DMS 273 treated with DMSO at 0.1 percent for 48 hours (cell line): ENCODE results near the gene LILRB2.
"Not testable (repeated sequence)": the region's sequence is repeated elsewhere in the genome, so short reads cannot be mapped to it uniquely, and the experiment has no call there.

Experiments
- DNase-seq: peaks from one replicate; lab custom pipeline; 2025; lab: John Stamatoyannopoulos, UW

Gene LILRB2

DNA sequence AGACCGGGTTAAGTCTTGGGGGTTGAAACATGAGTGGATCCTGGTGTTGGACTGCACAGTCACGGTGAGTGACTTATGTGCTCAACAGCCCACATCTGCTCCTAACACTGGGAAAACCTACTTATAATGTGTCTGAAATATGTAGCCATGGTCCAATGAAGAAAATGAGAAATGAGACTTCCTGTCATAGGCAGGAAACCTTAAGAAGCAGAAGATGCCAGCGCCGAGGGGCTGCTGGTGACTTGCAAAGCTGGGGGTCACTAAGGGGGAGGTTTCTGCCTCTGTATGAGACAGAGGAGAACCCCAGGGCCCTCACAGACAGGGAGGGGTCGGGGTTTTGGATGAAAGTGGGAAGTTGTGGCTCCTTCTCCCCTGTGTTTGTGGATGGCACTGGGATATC is 8.7 kb downstream of the LILRB2 start:
- DNase-seq = not testable (repeated sequence)

DNA sequence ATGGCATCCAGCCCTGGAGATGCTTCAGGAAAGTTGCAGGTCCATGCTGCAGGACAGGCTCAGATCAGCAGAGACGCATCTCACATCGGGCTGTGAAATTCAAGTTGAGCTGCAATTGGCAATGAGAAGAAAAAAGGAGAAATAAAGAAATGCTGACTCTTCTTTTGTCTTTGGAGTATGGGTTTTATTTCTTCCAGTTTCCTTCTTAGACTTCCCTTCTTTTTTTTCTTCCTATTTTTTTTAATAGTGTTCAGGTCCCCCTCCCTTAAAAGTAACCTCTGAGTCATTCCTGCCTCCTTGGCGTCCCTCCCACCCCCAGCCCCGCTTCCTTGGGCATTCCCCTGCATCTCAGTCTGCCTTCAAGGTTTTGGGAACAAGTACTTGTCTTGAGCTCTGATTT is 9.3 kb downstream of the LILRB2 start:
- not testable (repeated sequence) for DNase-seq

DNA sequence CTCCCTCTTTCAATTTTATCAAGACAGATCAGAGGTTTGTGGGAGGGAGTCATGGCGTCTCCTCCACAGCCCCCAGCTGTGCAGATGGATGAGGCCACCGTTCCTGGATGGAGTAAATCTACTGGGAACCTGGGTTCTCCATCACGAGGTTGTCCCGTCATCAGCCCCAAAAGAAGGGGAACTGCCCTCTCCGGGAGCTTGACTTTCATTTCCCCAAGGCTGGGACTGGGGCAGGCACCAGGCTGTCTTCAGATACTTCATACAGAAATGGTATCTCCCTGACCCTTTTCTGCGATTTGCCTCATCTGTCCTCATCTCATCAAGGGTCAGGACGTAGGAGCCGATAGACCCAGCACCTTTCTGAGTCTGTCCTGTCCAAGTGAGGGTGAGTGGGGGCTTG is 9.8 kb downstream of the LILRB2 start:
- DNase-seq = no peak

DNA sequence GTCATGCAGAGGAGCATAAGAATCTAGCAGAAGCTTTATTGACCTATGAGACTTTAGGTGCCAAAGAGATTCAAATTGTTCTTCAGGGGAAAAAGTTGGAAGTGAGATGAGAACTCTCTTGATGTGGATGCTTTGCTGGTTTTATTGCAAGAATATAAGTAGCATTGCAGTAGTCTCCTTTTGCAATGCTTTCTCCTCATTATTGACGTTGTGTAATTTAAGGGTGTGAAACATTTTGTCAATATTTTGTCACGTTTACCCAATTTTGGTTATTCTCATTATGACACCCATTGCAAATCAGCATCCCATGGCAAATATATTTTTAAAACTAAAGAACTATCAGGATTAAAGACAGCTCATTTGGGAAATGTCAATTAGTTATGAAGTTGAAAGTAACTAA is 12.0 kb downstream of the LILRB2 start:
- DNase-seq = no peak

DNA sequence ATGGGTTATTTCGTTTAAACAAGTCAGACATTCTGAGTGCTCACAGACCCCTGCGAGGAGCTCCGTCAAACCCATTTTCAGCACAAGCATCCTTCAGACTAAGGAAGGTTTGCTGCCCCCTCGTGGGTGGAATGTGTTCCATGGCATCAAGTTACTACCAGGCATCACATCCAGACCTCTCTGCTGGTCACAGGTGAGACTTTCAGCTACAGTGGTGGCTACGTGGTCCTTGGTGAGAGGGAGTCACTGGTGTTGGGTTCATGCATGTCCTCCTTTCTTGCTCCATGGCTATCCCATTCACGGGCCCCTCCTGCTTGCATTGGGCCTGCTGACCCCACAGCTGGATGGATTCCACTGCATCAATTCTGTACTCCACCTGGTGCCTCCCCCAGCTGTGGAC is 14.8 kb downstream of the LILRB2 start:
- no peak for DNase-seq

DNA sequence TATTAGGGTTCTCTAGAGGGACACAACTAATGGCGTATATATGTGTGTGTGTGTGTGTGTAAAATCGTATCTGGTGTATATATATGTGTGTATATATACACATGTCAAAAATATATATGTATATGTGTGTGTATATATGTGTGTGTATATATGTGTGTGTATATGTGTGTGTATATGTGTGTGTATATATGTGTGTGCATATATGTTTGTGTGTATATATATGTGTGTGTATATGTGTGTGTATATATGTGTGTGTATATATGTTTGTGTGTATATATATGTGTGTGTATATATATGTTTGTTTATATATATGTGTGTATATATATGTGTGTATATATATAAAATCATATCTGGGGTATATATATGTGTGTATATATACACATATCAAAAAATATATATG is 18.4 kb downstream of the LILRB2 start:
- DNase-seq = no peak

DNA sequence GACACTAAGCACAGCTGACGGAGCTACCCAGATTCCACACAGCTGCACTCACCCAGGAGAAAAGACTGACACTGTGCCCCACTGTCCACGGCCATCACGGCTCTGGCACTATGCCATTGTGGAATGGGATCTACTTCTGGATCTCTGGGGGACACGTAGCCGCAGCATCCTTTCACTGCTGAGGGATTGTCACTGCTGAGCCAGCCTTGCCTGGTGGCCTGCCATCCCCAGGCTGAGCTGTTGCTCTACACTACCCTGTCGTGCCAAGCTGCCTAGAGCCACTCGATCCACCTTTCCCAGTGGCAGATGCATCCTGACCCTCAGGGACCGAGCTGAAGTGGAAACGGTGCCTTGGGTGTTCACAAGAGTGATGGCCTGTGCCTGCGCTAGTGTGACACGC is 18.8 kb downstream of the LILRB2 start:
- no peak for DNase-seq

DNA sequence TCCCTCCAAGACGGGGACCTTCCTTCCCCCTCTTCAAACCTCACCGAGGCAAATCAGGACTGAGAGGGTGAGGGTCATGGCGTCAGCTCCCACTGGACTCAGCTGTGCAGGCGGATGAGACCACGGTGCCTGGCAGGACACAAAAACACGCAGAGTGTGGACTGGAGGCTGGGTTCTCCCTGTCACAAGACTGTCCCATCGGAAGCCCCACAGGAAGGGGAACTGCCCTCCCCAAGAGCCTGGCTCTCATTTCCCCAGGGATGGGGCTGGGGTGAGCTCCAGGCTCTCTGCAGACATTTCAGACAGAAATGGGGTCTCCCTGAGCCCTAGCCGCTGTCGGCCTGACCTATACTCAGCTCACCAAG is 23.8 kb downstream of the LILRB2 start, which contains the start of gene LILRB5:
LILRB5 (minus strand) TSS at position 158 of the 365 bp plus-strand sequence; CDS start at position 78, 80 bp downstream.
- DNase-seq = no peak

DNA sequence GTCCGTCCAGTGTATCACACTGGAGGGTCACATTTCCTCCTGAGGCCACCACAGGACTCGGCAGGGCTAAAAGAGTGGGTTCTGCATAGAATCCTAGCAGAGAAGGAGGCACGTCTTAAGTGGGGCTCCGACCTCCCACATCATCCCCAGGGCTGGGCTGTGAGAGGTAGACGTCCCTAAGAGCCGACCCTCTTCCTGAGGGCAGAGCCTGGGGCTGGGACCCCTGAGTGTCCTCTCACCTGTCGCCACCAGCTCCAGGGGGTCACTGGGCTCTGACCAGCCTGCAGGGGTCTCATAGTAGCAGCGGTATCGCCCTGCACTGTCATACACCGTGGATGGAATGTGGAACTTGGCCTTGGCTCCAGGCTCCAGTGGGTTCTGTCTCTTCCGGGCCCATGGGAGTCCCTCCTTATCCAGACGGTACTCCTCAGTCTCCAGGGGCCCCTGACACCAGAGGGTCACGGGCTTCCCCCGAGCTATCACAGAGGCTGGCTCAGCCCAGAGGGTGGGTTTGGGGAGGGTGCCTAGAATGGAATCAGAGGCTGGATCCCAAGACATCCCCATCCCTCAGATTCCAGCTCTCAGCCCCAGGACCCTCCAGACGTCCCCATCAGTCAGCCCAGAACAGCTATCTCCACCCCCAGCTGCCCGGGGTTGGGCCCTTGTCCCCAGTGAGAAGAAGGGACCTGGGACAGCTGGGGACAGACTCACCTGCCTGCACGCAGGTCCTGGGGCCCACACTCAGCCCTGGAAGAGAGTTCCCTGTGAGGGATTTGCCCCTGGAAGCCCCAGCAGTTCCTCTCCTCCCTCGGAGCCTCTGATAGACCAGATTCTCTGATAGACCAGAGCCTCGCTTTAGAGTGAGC is 24.4 kb downstream of the LILRB2 start:
- DNase-seq = no peak

DNA sequence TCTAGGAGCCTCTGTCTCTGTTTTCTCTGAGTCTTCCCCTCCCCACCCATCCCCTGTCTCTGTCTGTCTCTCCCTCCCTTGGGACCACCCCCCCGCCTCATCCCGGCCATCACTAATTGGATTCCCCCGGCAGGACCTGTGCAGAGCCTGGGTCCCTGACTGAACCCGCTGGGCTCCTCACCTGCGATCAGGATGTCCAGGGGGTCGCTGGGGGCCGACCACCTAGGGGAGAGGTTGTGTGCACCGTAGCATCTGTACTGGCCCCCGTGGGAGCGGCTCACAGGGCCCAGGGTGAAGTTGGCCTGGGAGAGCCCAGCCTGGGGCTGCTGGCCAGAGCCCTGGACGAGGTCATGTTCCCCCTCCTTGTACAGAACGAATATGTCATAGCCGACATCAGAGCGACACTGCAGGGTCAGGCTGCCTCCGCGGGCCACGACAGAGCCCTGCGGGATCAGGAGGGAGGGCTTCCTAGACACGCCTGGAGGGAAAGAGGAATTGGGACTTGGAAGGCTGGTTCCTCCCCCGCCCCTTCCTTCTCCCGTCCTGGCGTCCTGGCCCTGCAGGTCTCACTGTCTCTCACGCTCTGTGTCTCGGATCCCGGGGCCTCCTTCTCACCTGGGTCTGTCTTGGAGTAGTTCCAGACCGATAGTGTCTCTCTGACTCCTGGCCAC is 25.7 kb downstream of the LILRB2 start:
- no peak for DNase-seq

DNA sequence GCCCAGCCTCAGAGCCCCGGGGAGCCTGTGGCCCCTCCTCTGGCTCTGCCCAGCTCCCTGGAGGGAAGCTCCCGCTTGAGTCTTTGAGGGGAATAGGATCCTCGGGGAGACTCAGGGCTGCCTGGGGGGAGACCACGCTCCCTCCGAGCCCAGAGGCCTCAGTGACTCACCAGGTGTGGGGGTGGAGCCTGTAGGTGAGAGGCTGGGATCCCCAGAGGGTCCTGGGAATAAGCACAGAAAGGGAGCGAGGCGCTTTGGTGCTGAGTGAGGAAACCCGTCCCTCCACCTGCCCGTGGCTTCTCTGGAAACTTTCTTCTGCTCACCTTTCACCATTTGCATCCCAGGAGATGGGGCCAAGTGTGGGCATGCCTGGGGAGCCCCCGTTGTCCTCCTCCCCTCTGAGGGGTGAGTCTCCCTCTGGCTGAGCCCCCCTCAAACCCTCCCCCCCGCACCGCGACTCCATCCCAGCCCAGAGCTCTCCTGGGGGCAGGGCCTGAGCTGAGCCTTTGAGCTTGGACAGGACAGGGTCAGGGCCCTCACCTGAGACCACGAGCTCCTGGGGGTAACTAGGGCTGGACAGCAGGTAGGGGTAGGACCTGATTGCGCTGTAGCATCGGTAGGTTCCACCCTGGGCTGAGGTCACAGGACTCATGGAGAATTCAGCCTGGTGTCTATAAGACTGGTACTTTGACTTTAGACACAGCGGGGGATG is 26.6 kb downstream of the LILRB2 start:
- DNase-seq = no peak

DNA sequence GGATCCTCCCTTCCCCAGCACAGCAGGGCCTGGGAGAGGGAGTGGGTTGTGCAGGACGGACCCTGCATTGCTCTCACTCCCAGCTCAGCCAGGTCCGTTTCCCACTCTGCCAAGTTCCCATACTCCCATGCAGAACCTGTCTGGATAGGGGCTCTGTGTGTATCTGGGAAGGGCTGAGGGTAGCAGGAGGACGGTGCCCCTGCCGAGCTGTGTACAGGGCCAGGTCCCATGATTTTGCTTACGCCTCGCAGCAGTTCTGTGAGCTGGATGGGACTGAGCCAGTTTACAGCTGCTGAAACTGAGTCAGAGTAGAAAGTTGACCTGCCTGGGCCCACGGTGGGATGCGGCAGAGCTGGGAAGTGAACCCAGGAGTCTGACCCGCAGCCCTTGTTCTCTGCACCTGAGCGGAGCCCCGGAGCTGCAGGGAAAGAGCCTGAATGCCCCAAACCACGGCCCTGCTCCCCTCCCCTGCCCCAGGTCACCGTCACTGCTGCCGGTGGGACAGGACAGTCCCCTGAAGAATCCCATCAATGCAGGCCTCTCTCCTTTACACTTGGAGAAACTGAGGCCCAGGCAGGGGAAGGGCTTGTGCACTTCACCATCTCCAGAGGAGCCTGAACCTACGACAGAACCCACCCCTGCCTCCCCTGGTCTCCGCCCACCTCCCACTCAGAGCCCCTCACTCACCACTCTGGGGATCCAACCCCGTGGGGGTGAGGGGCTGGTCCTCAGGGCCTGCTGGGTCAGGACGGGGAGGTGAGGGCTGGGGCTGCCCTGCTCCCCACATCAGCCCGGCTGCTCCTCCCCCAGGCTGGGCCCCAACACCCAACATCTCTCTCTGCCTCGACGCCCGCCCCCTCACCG is 27.3 kb downstream of the LILRB2 start:
- no peak for DNase-seq

DNA sequence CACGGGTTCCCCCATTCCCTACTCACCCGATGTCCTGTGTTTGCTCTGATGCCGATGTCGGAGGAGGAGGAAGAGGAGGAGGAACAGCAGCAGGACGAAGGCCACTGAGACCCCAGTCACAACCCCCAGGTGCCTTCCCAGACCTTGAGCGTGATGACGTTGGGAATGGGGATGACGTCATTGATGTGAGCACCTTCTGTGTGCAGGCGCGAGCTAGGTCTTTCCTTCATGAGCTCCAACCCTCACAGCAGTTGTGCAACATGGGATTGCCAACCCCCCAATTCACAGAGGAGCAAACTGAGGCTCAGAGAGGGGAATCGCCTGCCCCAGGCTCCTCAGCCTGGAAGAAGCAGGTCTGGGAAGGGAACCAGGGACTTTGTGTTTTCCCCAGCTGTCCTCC is 28.1 kb downstream of the LILRB2 start:
- DNase-seq = no peak

DNA sequence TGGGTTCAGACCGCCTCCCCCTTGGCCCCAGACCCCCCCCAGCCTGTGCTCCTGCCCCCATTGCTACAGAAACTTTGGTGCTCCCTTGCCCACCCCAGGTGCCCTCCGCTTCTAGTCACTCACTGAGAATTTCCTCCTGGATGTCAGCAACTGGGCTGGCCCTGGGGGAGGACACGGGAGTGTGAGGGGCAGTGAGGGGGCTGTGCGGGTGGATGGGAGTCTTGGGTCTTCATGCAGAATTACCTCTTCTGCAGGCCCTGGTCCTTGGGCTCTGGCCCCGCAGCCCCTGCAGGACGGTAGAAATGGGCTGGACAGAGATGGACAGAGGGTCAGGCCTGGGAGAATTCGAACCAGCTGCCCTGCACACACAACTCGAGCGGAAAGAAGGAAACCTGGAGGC is 28.7 kb downstream of the LILRB2 start:
- DNase-seq = no peak

DNA sequence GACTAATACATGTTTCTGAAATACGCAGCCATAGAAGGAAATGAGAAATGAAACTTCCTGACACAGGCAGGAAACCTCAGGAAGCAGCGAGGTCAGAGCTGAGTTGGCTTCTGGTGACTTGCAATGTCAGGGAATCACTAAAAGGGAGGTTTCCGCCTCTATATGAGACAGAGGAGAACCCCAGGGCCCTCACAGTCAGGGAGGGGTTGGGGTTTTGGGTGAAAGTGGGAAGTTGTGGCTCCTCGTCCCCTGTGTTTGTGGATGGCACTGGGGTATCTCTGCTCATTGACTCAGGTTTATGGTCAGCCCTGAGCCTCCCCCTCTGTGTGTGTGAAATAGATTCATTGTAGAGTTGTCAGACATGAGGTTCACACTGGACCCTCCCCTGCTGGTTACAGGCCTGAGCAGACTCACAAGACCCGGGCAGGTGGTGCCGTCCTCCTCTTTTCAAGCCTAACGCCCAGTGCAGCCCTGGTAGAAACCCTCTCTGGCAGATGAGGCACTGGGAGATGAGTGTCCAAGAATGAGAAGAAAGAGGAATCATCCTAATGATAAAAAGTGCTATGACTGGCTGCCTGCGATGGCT is 32.8 kb downstream of the LILRB2 start:
- no peak for DNase-seq

DNA sequence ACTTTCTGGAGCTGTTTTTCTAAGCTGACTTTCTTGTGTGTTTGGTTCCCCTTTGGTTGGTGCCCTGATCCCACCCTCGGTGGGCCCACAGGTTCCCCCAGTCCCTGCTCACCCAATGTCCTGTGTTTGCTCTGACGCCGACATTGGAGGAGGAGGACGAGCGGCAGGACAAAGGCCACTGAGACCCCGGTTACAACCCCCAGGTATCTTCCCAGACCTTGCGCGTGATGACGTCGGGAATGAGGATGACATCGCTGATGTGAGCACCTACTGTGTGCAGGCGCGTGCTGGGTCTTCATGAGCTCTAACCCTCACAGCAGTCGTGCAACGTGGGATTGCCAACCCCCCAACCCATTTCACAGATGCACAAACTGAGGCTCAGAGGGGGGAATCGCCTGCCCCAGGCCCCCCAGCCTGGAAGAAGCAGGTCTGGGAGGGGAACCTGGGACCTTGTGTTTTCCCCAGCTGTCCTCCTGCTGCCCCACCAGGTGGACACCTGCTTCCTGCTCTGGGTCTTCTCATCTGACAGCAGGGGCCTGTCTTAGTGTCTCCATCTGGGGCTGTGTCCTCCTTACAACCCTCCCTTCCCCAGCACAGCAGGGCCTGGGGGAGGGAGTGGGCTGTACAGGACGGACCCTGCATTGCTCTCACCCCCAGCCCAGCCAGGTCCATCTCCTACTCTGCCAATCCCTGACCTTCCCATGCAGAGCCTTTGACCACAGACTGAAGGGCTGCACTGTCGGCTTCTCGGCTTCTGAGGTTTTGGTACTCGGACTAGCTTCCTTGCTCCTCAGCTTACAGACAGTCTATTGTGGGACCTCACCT is 33.6 kb downstream of the LILRB2 start:
- DNase-seq = no peak

DNA sequence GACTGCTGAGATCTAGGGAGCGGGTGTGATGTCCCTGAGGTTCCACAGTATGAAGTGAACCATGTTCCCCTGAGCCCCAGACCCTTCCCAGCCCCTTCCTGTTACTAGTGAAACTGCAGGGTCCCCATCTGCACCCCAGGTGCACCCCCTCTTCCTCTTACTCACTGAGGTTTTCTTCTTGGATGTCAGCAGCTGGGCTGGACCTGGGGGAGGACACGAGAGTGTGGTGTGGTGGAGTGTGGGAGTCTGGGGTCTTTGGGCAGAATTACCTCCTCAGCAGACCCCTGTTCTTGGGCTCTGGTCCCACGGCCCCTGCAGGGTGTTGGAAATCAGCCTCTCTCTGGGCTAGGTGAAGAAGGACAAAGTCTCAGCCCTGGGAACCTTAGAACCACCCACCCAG is 35.0 kb downstream of the LILRB2 start:
- DNase-seq = no peak

DNA sequence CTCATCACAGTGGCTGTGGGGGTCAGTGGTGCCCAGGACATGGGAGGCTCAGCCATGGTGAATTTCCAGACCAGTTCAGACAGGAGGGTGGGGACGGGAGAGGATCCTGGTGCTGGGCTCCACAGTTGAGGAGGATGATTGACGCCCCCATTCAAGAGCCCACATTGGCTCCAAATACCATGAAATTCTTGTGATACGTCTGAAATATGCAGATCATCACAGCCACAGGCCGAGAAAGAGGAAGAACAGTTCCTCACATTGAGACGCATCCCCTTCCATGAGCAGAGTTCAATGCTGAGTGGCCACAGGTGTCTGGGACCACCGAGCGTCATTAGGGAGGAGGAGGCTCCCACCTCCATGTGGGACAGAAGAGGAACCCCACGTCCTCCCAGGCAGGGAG is 37.1 kb downstream of the LILRB2 start:
- not testable (repeated sequence) for DNase-seq

DNA sequence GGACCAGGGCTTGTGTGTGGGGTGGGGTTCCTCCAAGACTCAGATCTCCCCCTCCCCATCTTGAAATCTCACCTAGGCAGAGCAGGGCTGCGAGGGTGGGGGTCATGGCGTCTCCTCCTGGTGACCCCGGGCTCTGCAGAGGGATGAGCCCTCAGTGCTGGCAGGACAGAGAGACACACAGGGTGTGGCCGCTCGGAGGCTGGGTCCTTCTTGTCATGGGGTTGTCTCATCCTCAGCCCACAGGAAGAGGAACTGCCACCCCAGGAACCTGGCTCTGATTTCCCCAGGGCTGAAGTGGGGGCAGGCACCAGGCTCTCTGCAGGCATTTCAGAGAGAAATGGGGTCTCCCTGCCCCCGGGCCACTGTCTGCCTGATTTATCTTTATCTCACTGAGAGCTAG is 38.3 kb downstream of the LILRB2 start, which contains the start of gene LILRA6:
LILRA6 (minus strand) TSS at position 145 of the 400 bp plus-strand sequence.
- DNase-seq = not testable (repeated sequence)

DNA sequence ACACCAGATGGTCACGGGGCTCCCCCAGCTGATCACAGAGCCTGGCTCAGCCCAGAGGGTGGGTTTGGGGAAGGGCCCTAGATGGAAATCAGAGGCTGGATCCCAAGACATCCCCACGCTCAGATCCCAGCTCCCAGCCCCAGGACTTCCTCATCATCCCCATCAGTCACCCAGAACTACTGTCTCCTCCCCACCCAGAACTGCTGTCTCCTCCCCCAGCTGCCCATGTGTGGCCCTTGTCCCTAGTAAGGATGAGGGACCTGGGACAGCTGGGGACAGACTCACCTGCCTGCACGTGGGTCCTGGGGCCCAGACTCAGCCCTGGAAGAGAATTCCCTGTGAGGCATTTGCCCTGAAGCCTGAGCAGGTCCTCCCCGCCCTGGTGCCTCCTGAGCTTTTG is 38.7 kb downstream of the LILRB2 start:
- DNase-seq = not testable (repeated sequence)
